GM23338 (cell line): ENCODE data around the gene PDCD11.

ENCODE experiments used
- CREB1 ChIP-seq: fragments of 250-450 bp; sonication (Bioruptor Pico); IDR thresholded peaks from 2 replicates; pipeline ENCODE4 v1.5.0; 2020; ENCODE audit warnings: low read depth, mild to moderate bottlenecking, moderate library complexity
- EZH2 ChIP-seq: fragments of 200-600 bp; sonication (generic); IDR thresholded peaks from one replicate; pipeline ENCODE4 v1.8.0; 2017; ENCODE audit warnings: antibody characterized with exemption, mild to moderate bottlenecking, low read depth; ENCODE audit not compliant: unreplicated experiment
- POLR2AphosphoS5 ChIP-seq: IDR thresholded peaks from 2 replicates; pipeline ENCODE4 v1.6.1; 2016; ENCODE audit warnings: antibody characterized with exemption, low read depth
- TF ChIP-seq, protein P1 (sequence below), 2 experiments: fragments of 200-600 bp in 1 of 2; sonication (generic) in 1 of 2; conservative IDR thresholded peaks; 2 replicates each; pipeline versions ENCODE4 v1.5.1 to v1.6.1; 2016 to 2017; ENCODE audit warnings: antibody characterized with exemption in 2 of 2, low read depth in 2 of 2, mild to moderate bottlenecking in 2 of 2, moderate library complexity in 1 of 2
- TF ChIP-seq, protein P2 (sequence below): IDR thresholded peaks from one replicate; pipeline ENCODE4 v1.6.1; 2018; ENCODE audit warnings: antibody characterized with exemption; ENCODE audit not compliant: unreplicated experiment

DNA sequence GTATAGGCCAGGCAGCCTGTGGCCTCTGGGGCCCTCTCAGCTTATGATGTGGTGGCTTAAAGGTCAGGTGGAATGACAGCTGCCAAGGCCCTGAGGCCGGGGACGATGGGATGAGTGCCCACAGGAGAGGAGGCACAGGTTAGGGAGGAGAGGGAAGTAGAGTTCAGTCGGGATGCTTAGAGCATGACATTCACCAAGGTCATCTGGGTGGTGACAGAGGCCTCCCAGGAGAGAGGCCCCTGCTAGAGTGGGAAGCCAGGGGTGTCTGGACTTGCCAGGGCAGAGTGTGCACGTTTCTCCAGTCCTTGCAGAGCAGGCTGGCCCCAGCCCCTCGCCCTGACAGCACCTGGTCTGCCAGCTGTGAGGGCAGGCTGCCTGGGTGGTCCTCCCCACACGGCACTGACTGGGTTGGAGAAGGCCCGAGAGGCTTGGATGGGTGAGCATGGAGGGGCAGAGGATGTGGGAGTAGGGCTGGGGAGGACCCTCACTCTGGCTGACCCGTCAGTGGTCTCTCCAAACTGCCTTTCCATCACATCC is 60.8 kb downstream of the PDCD11 start:
- TF ChIP-seq EZH2 (no peak), POLR2AphosphoS5 (no peak), CREB1 (CRISPR knock-in tag) (no peak)
- TF ChIP-seq, protein P1, sequence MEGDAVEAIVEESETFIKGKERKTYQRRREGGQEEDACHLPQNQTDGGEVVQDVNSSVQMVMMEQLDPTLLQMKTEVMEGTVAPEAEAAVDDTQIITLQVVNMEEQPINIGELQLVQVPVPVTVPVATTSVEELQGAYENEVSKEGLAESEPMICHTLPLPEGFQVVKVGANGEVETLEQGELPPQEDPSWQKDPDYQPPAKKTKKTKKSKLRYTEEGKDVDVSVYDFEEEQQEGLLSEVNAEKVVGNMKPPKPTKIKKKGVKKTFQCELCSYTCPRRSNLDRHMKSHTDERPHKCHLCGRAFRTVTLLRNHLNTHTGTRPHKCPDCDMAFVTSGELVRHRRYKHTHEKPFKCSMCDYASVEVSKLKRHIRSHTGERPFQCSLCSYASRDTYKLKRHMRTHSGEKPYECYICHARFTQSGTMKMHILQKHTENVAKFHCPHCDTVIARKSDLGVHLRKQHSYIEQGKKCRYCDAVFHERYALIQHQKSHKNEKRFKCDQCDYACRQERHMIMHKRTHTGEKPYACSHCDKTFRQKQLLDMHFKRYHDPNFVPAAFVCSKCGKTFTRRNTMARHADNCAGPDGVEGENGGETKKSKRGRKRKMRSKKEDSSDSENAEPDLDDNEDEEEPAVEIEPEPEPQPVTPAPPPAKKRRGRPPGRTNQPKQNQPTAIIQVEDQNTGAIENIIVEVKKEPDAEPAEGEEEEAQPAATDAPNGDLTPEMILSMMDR (conservative IDR thresholded peaks at IDR 0.05; ENCODE audit: low read depth in 2 of 2) = no peak
- TF ChIP-seq, protein P2, sequence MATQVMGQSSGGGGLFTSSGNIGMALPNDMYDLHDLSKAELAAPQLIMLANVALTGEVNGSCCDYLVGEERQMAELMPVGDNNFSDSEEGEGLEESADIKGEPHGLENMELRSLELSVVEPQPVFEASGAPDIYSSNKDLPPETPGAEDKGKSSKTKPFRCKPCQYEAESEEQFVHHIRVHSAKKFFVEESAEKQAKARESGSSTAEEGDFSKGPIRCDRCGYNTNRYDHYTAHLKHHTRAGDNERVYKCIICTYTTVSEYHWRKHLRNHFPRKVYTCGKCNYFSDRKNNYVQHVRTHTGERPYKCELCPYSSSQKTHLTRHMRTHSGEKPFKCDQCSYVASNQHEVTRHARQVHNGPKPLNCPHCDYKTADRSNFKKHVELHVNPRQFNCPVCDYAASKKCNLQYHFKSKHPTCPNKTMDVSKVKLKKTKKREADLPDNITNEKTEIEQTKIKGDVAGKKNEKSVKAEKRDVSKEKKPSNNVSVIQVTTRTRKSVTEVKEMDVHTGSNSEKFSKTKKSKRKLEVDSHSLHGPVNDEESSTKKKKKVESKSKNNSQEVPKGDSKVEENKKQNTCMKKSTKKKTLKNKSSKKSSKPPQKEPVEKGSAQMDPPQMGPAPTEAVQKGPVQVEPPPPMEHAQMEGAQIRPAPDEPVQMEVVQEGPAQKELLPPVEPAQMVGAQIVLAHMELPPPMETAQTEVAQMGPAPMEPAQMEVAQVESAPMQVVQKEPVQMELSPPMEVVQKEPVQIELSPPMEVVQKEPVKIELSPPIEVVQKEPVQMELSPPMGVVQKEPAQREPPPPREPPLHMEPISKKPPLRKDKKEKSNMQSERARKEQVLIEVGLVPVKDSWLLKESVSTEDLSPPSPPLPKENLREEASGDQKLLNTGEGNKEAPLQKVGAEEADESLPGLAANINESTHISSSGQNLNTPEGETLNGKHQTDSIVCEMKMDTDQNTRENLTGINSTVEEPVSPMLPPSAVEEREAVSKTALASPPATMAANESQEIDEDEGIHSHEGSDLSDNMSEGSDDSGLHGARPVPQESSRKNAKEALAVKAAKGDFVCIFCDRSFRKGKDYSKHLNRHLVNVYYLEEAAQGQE = no peak
